ENCODE results near the gene PARVB.

Gene PARVB

DNA sequence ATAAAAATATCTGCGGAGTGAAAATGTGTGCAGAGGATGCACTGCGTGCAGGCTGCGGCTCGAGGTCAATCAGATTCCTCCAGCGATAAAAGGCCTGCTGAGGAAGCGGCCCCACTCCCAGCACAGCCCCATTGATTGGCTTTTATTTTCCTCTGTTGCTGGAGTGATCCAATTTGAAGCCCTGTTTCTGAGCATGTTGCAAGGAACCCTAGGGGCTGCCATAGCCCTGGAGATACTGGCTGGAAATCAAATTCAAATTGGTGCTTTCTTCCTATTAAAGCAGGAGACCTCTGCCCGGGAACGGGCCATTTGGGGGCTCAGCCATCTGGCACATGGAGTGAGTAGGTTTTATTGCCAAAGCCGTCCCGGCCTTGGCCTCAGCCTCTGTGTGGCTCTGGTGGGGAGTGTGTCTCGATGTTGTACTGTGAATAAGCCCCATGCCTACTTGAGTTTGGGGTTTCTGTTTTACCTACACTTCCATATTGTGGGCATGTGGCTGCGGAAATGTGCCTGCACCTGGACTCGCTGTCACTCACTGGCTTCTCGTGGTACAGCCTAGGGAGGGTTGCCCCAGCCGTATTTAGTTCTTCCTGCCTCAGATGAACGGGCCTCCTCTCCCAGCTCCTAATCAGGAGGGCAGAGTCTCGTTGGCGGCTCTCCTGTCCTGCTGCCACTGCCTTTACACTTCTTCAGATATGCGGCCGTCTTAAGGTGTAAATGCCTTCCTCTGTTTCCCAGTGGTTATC, 25.6 kb downstream of the PARVB start:
- H3K4me2 ChIP-seq (ENCODE audit: low read length), result peak overlapping the region; percentile 19

DNA sequence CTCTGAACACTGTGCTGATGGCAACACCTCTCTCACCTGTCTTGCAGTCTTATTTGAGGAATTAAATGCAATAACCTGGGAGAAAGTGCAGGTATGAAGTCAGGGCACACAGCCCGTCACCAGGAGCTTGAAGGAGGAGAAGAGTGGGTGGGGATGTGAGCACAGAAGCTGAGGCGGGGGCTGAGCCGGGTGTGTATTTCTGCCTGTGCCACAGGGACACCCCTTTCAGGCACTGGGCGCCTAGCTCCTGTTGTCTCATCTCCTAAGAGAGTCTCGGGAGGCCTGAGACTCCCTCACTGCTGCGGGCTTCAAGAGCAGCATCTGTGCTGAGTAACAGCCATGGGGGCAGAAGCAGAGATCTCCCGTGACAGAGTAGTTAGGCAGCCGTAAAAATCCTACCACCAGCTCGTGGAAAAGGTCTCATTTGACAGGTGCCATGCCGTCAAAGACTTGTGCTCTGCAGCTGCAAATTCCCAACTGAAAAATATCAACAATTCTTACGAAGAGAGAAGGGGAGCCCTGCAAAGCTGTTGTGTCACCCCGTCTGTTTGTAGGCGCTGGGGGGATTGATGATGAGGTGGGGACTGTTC, 26.8 kb downstream of the PARVB start:
- Histone ChIP-seq H4K20me1 (ENCODE audit: insufficient read depth, low read length) (no peaks in the 10 kb centered on the region), H3K79me2 (ENCODE audit: insufficient read depth, low read length) (no peaks in the 10 kb centered on the region), H3K9me2 (ENCODE audit: low read depth, low read length) (no peaks in the 10 kb centered on the region), H3K9ac (ENCODE audit: low read length) (peak overlapping the region; percentile 47; the same call in 1 of the 2 replicates), H3K27me3 (ENCODE audit: insufficient read depth, low read length) (no peaks in the 10 kb centered on the region), H3K27ac (ENCODE audit: low read depth, low read length, poor library complexity, severe bottlenecking) (peak overlapping the region; percentile 75), H2AFZ (ENCODE audit: low read length) (no peak overlapping the region), H3K36me3 (ENCODE audit: insufficient read depth, low read length) (no peaks in the 10 kb centered on the region; the same call in 1 of the 2 replicates), H3F3A (ENCODE audit: insufficient read depth, low read length) (no peaks in the 10 kb centered on the region), H3K4me1 (ENCODE audit: insufficient read depth, low read length, severe bottlenecking) (peaks cover 75% of the 10 kb centered on the region), H3K9me3 (ENCODE audit: low read length) (no peaks in the 10 kb centered on the region), H3K4me3 (ENCODE audit: low read depth, low read length, poor library complexity, severe bottlenecking) (peak overlapping the region; percentile 29), H3K4me2 (ENCODE audit: low read length) (peak overlapping the region; percentile 38)
- TF ChIP-seq, protein P1, sequence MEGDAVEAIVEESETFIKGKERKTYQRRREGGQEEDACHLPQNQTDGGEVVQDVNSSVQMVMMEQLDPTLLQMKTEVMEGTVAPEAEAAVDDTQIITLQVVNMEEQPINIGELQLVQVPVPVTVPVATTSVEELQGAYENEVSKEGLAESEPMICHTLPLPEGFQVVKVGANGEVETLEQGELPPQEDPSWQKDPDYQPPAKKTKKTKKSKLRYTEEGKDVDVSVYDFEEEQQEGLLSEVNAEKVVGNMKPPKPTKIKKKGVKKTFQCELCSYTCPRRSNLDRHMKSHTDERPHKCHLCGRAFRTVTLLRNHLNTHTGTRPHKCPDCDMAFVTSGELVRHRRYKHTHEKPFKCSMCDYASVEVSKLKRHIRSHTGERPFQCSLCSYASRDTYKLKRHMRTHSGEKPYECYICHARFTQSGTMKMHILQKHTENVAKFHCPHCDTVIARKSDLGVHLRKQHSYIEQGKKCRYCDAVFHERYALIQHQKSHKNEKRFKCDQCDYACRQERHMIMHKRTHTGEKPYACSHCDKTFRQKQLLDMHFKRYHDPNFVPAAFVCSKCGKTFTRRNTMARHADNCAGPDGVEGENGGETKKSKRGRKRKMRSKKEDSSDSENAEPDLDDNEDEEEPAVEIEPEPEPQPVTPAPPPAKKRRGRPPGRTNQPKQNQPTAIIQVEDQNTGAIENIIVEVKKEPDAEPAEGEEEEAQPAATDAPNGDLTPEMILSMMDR (IDR thresholded peaks at IDR 0.05; ENCODE audit: low read length), result no peak
- no peak for TF ChIP-seq EZH2 (IDR thresholded peaks at IDR 0.05; ENCODE audit: borderline replicate concordance, low read length)

More for the DNA sequence above, 25.6 kb downstream of the PARVB start:
- H3K79me2 ChIP-seq (ENCODE audit: insufficient read depth, low read length), result no peaks in the 10 kb centered on the region
- H3K27ac ChIP-seq (ENCODE audit: low read depth, low read length, poor library complexity, severe bottlenecking), result peak overlapping the region; percentile 75
- H3K36me3 ChIP-seq (ENCODE audit: insufficient read depth, low read length), result no peaks in the 10 kb centered on the region; the same call in 1 of the 2 replicates
- peak overlapping the region; percentile 28; the same call in 1 of the 2 replicates for H3K9ac ChIP-seq (ENCODE audit: low read length)
- H3K9me2 ChIP-seq (ENCODE audit: low read depth, low read length), result no peaks in the 10 kb centered on the region
- no peaks in the 10 kb centered on the region for H3K9me3 ChIP-seq (ENCODE audit: low read length)
- TF ChIP-seq, protein P1 (IDR thresholded peaks at IDR 0.05; ENCODE audit: low read length), result no peak
- TF ChIP-seq EZH2 (IDR thresholded peaks at IDR 0.05; ENCODE audit: borderline replicate concordance, low read length), result no peak
- no peak overlapping the region for H2AFZ ChIP-seq (ENCODE audit: low read length)
- no peaks in the 10 kb centered on the region for H4K20me1 ChIP-seq (ENCODE audit: insufficient read depth, low read length)
- H3K4me1 ChIP-seq (ENCODE audit: insufficient read depth, low read length, severe bottlenecking), result peaks cover 87% of the 10 kb centered on the region
- H3K4me3 ChIP-seq (ENCODE audit: low read depth, low read length, poor library complexity, severe bottlenecking), result peak overlapping the region; percentile 29
- no peaks in the 10 kb centered on the region for H3F3A ChIP-seq (ENCODE audit: insufficient read depth, low read length)
- no peaks in the 10 kb centered on the region for H3K27me3 ChIP-seq (ENCODE audit: insufficient read depth, low read length)

DNA sequence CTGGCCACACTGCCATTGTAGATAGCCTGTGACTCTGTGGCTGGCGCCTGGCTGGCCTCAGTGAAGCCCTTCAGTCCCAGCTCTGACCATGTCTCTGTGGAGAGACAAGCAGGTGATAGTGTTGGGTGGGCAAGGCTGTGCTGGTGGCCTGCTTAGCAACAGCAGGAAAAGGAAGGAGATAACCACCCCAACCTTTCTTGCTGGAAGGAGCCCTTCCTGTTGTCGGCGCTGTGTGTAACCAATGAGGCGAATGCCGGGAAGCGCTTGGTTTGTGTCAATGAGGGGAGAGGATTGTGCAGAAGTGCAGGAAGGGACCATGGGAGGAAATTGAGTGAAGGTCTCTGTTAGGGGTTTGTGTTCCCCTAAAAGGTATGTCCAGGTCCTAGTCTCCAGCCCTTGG, 27.3 kb downstream of the PARVB start:
- TF ChIP-seq EZH2 (IDR thresholded peaks at IDR 0.05; ENCODE audit: borderline replicate concordance, low read length), result no peak
- TF ChIP-seq, protein P1 (IDR thresholded peaks at IDR 0.05; ENCODE audit: low read length), result no peak
- Histone ChIP-seq H3K27me3 (ENCODE audit: insufficient read depth, low read length) (no peaks in the 10 kb centered on the region), H3K36me3 (ENCODE audit: insufficient read depth, low read length) (no peaks in the 10 kb centered on the region; the same call in 1 of the 2 replicates), H3K4me3 (ENCODE audit: low read depth, low read length, poor library complexity, severe bottlenecking) (peak overlapping the region; percentile 29), H2AFZ (ENCODE audit: low read length) (no peak overlapping the region), H3F3A (ENCODE audit: insufficient read depth, low read length) (no peaks in the 10 kb centered on the region), H3K4me2 (ENCODE audit: low read length) (peak overlapping the region; percentile 38; the same call in 1 of the 2 replicates), H3K4me1 (ENCODE audit: insufficient read depth, low read length, severe bottlenecking) (peaks cover 74% of the 10 kb centered on the region), H3K9ac (ENCODE audit: low read length) (peak overlapping the region; percentile 47; the same call in 1 of the 2 replicates), H3K27ac (ENCODE audit: low read depth, low read length, poor library complexity, severe bottlenecking) (peak overlapping the region; percentile 75), H3K79me2 (ENCODE audit: insufficient read depth, low read length) (no peaks in the 10 kb centered on the region), H4K20me1 (ENCODE audit: insufficient read depth, low read length) (no peaks in the 10 kb centered on the region), H3K9me3 (ENCODE audit: low read length) (no peaks in the 10 kb centered on the region), H3K9me2 (ENCODE audit: low read depth, low read length) (no peaks in the 10 kb centered on the region)

Measured in OCI-LY1 (cell line).